Endodermal cell (in vitro differentiated cells): Measurements from ENCODE around the gene PRRT3. TPM values are rescaled to one million over a fixed set of nuclear protein-coding genes. Genes with fewer than 3 reads are reported as not detected.

ENCODE experiments used
- DNase-seq: peaks from one replicate; pipeline ENCODE4 v3.0.0-alpha.2; 2017
- H3K27ac ChIP-seq: 2 replicates; pipeline ENCODE4 v1.5.1; 2013; ENCODE audit warnings: mild to moderate bottlenecking, low read depth, low read length, moderate library complexity
- H3K27me3 ChIP-seq: 2 replicates; pipeline ENCODE4 v1.6.1; 2013; ENCODE audit warnings: mild to moderate bottlenecking, low read length, moderate library complexity; ENCODE audit not compliant: insufficient read depth, control insufficient read depth, poor library complexity, severe bottlenecking
- H3K36me3 ChIP-seq: 2 replicates; pipeline ENCODE4 v1.7.0; 2013; ENCODE audit warnings: mild to moderate bottlenecking, low read length, moderate library complexity; ENCODE audit not compliant: control insufficient read depth, insufficient read depth
- H3K4me1 ChIP-seq: one replicate; pipeline ENCODE4 v1.7.0; 2013; ENCODE audit warnings: low read length; ENCODE audit not compliant: control insufficient read depth, insufficient read depth
- H3K4me3 ChIP-seq: 2 replicates; pipeline ENCODE4 v1.5.1; 2013; ENCODE audit warnings: mild to moderate bottlenecking, low read length, moderate library complexity
- H3K9ac ChIP-seq: 2 replicates; pipeline ENCODE4 v1.6.1; 2013; ENCODE audit warnings: mild to moderate bottlenecking, low read length, moderate library complexity; ENCODE audit not compliant: poor library complexity, severe bottlenecking; ENCODE audit errors: extremely low read depth
- H3K9me3 ChIP-seq: 2 replicates; pipeline ENCODE4 v1.6.1; 2013; ENCODE audit warnings: mild to moderate bottlenecking, low read length, moderate library complexity; ENCODE audit not compliant: control insufficient read depth
- H3K27ac Mint-ChIP-seq: 2 replicates; pipeline ENCODE4 v1.8.0; 2020; ENCODE audit warnings: mixed read lengths
- H3K27me3 Mint-ChIP-seq: 2 replicates; pipeline ENCODE4 v1.8.0; 2021; ENCODE audit warnings: mild to moderate bottlenecking, mixed read lengths; ENCODE audit not compliant: insufficient read depth
- H3K36me3 Mint-ChIP-seq: 2 replicates; pipeline ENCODE4 v1.8.0; 2020; ENCODE audit warnings: low read depth, mixed read lengths
- H3K4me1 Mint-ChIP-seq: 2 replicates; pipeline ENCODE4 v1.8.0; 2020; ENCODE audit warnings: mixed read lengths
- H3K4me3 Mint-ChIP-seq: 2 replicates; pipeline ENCODE4 v1.8.0; 2020; ENCODE audit warnings: mild to moderate bottlenecking, moderate library complexity, mixed read lengths
- H3K9me3 Mint-ChIP-seq: 2 replicates; pipeline ENCODE4 v1.8.0; 2020; ENCODE audit warnings: mild to moderate bottlenecking, mixed read lengths
- WGBS, 2 experiments: methylation state at CpG; one replicate each; pipeline versions ENCODE4 v1.1.5 to v1.1.7; 2013; ENCODE audit warnings: missing lambda C conversion rate in 2 of 2, mixed read lengths in 1 of 2; ENCODE audit not compliant: insufficient coverage in 1 of 2, insufficient read length in 1 of 2; 5-methylcytosine and 5-hydroxymethylcytosine counted together
- total RNA-seq, 2 donors: library from RNA; stranded (reverse); fragmentation: NEBNext Ultra II Directional in 1 of 2; extraction: Animal tissue kit (Norgen Biotek cat#: 25700) in 1 of 2; gene quantifications; 2 replicates in 1 of 2; 3 replicates in 1 of 2; pipeline ENCODE4 v1.2.1, GENCODE V29; 2021
- TF ChIP-seq, protein P1 (sequence below): fragments of 200-600 bp; sonication (generic); conservative IDR thresholded peaks from 2 replicates; pipeline ENCODE4 v1.5.0; 2021; ENCODE audit warnings: antibody characterized with exemption, mild to moderate bottlenecking

The PRRT3 gene
- total RNA-seq, 2 donors from 2014 or later, result 7.4 to 11.3 TPM

DNA sequence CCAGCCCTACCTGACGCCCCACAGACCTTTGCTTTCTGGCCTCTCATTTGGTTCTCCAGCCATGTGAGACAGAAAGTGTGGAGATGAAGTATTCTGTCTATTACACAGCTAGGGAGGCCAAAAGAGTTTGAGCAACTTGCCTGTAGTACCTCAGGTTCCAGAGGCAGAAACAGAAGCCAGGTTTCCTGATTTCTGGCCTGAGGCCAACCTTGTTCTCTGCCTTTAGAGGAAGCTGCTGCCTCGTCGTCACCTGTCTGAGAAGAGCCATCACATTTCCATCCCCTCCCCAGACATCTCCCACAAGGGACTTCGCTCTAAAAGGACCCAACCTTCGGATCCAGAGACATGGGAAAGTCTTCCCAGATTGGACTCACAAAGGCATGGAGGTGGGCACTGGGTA, 45.7 kb downstream of the PRRT3 start:
- H3K27me3 Mint-ChIP-seq, result peaks cover 1% of the 10 kb centered on the region
- H3K27ac Mint-ChIP-seq, result no peak overlapping the region
- no peak for DNase-seq
- H3K4me3 ChIP-seq, result no peak overlapping the region
- H3K36me3 ChIP-seq, result no peaks in the 10 kb centered on the region
- TF ChIP-seq, protein P1, sequence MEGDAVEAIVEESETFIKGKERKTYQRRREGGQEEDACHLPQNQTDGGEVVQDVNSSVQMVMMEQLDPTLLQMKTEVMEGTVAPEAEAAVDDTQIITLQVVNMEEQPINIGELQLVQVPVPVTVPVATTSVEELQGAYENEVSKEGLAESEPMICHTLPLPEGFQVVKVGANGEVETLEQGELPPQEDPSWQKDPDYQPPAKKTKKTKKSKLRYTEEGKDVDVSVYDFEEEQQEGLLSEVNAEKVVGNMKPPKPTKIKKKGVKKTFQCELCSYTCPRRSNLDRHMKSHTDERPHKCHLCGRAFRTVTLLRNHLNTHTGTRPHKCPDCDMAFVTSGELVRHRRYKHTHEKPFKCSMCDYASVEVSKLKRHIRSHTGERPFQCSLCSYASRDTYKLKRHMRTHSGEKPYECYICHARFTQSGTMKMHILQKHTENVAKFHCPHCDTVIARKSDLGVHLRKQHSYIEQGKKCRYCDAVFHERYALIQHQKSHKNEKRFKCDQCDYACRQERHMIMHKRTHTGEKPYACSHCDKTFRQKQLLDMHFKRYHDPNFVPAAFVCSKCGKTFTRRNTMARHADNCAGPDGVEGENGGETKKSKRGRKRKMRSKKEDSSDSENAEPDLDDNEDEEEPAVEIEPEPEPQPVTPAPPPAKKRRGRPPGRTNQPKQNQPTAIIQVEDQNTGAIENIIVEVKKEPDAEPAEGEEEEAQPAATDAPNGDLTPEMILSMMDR, result no peak
- no peaks in the 10 kb centered on the region for H3K27me3 ChIP-seq
- no peak overlapping the region for H3K9ac ChIP-seq
- H3K9me3 Mint-ChIP-seq, result no peaks in the 10 kb centered on the region
- H3K27ac ChIP-seq, result no peak overlapping the region
- no peaks in the 10 kb centered on the region for H3K4me1 ChIP-seq
- H3K36me3 Mint-ChIP-seq, result no peaks in the 10 kb centered on the region
- peaks cover 13% of the 10 kb centered on the region for H3K4me1 Mint-ChIP-seq
- no peaks in the 10 kb centered on the region for H3K9me3 ChIP-seq
- WGBS, 2 experiments, result 92 to 94% methylated on average over 4 to 5 of the region's 5 CpGs
- H3K4me3 Mint-ChIP-seq, result no peak overlapping the region

DNA sequence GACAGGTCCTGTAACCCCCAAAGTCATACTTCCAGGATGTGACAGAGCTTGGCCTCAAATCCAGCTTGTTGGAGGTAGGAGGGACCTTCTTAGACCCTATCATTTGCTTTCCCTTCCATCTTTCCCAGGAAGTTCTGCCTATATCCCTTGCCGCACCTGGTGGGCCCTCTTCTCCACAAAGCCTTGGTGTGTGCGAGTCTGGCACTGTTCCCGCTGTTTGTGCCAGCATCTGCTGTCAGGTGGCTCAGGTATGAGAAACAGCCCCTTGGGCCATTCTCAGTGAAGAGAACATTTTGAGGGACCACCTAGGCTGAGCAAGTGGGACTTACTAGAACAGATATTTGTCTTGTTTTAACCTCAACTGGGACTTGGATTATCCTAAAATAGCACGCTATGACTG, 48.3 kb downstream of the PRRT3 start:
- no peaks in the 10 kb centered on the region for H3K36me3 ChIP-seq
- H3K36me3 Mint-ChIP-seq, result no peaks in the 10 kb centered on the region
- no peak overlapping the region for H3K4me3 Mint-ChIP-seq
- DNase-seq, result no peak
- H3K27ac ChIP-seq, result no peak overlapping the region
- no peak overlapping the region for H3K4me3 ChIP-seq
- WGBS, 2 experiments, result 93 to 95% methylated on average over 3 to 4 of the region's 4 CpGs
- H3K9me3 ChIP-seq, result no peaks in the 10 kb centered on the region
- no peak overlapping the region for H3K27ac Mint-ChIP-seq
- no peak overlapping the region for H3K9ac ChIP-seq
- H3K27me3 Mint-ChIP-seq, result peaks cover 1% of the 10 kb centered on the region
- TF ChIP-seq, protein P1, result no peak
- no peaks in the 10 kb centered on the region for H3K27me3 ChIP-seq
- peaks cover 14% of the 10 kb centered on the region for H3K4me1 Mint-ChIP-seq
- H3K9me3 Mint-ChIP-seq, result no peaks in the 10 kb centered on the region
- no peaks in the 10 kb centered on the region for H3K4me1 ChIP-seq

DNA sequence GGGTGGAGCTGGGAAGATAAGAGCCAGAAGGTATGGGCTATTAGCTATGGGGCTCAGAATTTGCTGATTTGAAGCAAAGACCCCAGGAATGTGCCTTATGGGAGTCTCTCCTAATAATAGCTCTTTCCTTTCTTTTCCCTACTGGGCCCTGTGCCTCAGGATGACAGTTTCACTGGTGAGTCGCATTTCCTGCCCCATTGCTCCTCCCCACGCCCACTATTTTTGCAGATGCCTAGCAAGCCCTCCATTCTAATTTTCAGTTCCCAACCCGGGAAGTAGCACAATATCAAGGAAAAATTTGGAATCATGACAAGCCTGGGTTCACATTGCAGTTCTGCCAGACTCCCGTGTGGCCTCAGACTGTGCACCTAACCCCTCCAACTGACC, 49.0 kb downstream of the PRRT3 start:
- Mint-ChIP-seq H3K27ac (no peak overlapping the region), H3K4me1 (peaks cover 14% of the 10 kb centered on the region), H3K9me3 (no peaks in the 10 kb centered on the region), H3K4me3 (peak overlapping the region; percentile 32), H3K36me3 (no peaks in the 10 kb centered on the region), H3K27me3 (peaks cover 1% of the 10 kb centered on the region)
- H3K9me3 ChIP-seq, result no peaks in the 10 kb centered on the region
- TF ChIP-seq, protein P1, result no peak
- no peak overlapping the region for H3K9ac ChIP-seq
- WGBS, 2 experiments, result 73 to 80% methylated on average over 3 to 4 of the region's 4 CpGs
- no peak overlapping the region for H3K27ac ChIP-seq
- H3K4me3 ChIP-seq, result no peak overlapping the region
- no peaks in the 10 kb centered on the region for H3K36me3 ChIP-seq
- no peak for DNase-seq
- no peaks in the 10 kb centered on the region for H3K4me1 ChIP-seq
- H3K27me3 ChIP-seq, result no peaks in the 10 kb centered on the region
